G401 (cell line): ENCODE data around the gene B3GNT2. TPM values are rescaled to one million over a fixed set of nuclear protein-coding genes. Genes with fewer than 3 reads are reported as not detected.

ENCODE experiments used
- DNase-seq: peaks from one replicate; pipeline ENCODE4 v3.0.0-alpha.2; 2015; ENCODE audit warnings: low spot score
- in situ Hi-C: cut with HindIII; loops from 2 replicates; pipeline ENCODE4 v1.10.0; 2016; ENCODE audit warnings: low sequenced_read_pairs, mixed read lengths
- total RNA-seq: library from RNA; depleted of rRNA; stranded (reverse); fragments of >200 nt; shearing (Covaris generic); gene quantifications from 2 replicates; pipeline ENCODE4 v1.2.3, GENCODE V29; 2014

The B3GNT2 gene
- total RNA-seq, 1 experiment from 2014 or later = 29.0 TPM

- no peak for DNase-seq
- in situ Hi-C loops = no loop called here
Measured at GRCh38 chr2:62224976-62225375, 29.1 kb downstream of the B3GNT2 start.

- in situ Hi-C loops = no loop called here
- no peak for DNase-seq
Measured at GRCh38 chr2:62227386-62228075, 31.6 kb downstream of the B3GNT2 start.

- no peak for DNase-seq
- in situ Hi-C loops = no loop called here
Measured at GRCh38 chr2:62229082-62229605, 33.2 kb downstream of the B3GNT2 start.

- no peak for DNase-seq
- in situ Hi-C loops = no loop called here
Measured at GRCh38 chr2:62231541-62231940, 35.6 kb downstream of the B3GNT2 start.

- in situ Hi-C loops = no loop called here
- no peak for DNase-seq
Measured at GRCh38 chr2:62234755-62235655, 39.1 kb downstream of the B3GNT2 start.

- in situ Hi-C loops = no loop called here
- no peak for DNase-seq
Measured at GRCh38 chr2:62236499-62236898, 40.6 kb downstream of the B3GNT2 start.

- in situ Hi-C loops = no loop called here
- no peak for DNase-seq
Measured at GRCh38 chr2:62238236-62238635, 42.3 kb downstream of the B3GNT2 start.

GRCh38 chr2:62240546-62240945 is 44.6 kb downstream of the B3GNT2 start:
- no peak for DNase-seq
- in situ Hi-C loops = no loop called here

- in situ Hi-C loops = no loop called here
- no peak for DNase-seq
Measured at GRCh38 chr2:62243983-62244382, 48.1 kb downstream of the B3GNT2 start.

GRCh38 chr2:62248226-62248625 is 52.3 kb downstream of the B3GNT2 start:
- no peak for DNase-seq
- in situ Hi-C loops = no loop called here

- DNase-seq = no peak
- in situ Hi-C loops = no loop called here
Measured at GRCh38 chr2:62250239-62250638, 54.3 kb downstream of the B3GNT2 start.

- in situ Hi-C loops = no loop called here
- no peak for DNase-seq
Measured at GRCh38 chr2:62254424-62255266, 58.7 kb downstream of the B3GNT2 start.

- in situ Hi-C loops = no loop called here
- DNase-seq = no peak
Measured at GRCh38 chr2:62257466-62257865, 61.6 kb downstream of the B3GNT2 start.

GRCh38 chr2:62263076-62263715 is 67.3 kb downstream of the B3GNT2 start:
- DNase-seq = no peak

GRCh38 chr2:62264186-62264585 is 68.3 kb downstream of the B3GNT2 start:
- DNase-seq = no peak
- in situ Hi-C loops = no loop called here

More at GRCh38 chr2:62263076-62263715, 67.3 kb downstream of the B3GNT2 start:
- in situ Hi-C loops = no loop called here

GRCh38 chr2:62265106-62265505 is 69.2 kb downstream of the B3GNT2 start:
- in situ Hi-C loops = no loop called here
- DNase-seq = no peak

GRCh38 chr2:62266433-62267038 is 70.6 kb downstream of the B3GNT2 start:
- in situ Hi-C loops = no loop called here
- no peak for DNase-seq

GRCh38 chr2:62267696-62268095 is 71.8 kb downstream of the B3GNT2 start:
- in situ Hi-C loops = no loop called here
- DNase-seq = no peak
